Activated CD4-positive, alpha-beta T cell treated with anti-CD3 and anti-CD28 coated beads for 1 hour (primary cell): ENCODE data around the gene PIM1.
"Not testable (repeated sequence)": the region's sequence is repeated elsewhere in the genome, so short reads cannot be mapped to it uniquely, and the experiment has no call there.

Experiments
- DNase-seq: peaks from one replicate; pipeline ENCODE4 v3.0.0-alpha.2; 2020

Gene PIM1

GRCh38 chr6:37194886-37195285 is 24.9 kb downstream of the PIM1 start:
- not testable (repeated sequence) for DNase-seq

- DNase-seq = not testable (repeated sequence)
Observed at GRCh38 chr6:37196451-37196850, 26.5 kb downstream of the PIM1 start.

GRCh38 chr6:37200085-37200484 is 30.1 kb downstream of the PIM1 start:
- no peak for DNase-seq

GRCh38 chr6:37201726-37202125 is 31.8 kb downstream of the PIM1 start:
- no peak for DNase-seq

GRCh38 chr6:37202788-37203491 is 33.0 kb downstream of the PIM1 start:
- no peak for DNase-seq

- DNase-seq = no peak
Observed at GRCh38 chr6:37204014-37204751, 34.2 kb downstream of the PIM1 start.

- DNase-seq = no peak
Observed at GRCh38 chr6:37205175-37205996, 35.4 kb downstream of the PIM1 start.

- DNase-seq = no peak
Observed at GRCh38 chr6:37205997-37206340, 36.0 kb downstream of the PIM1 start.

- no peak for DNase-seq
Observed at GRCh38 chr6:37206622-37207021, 36.7 kb downstream of the PIM1 start.

GRCh38 chr6:37207903-37208456 is 38.0 kb downstream of the PIM1 start:
- peak; percentile 80 for DNase-seq

GRCh38 chr6:37208793-37209192 is 38.8 kb downstream of the PIM1 start:
- DNase-seq = no peak

GRCh38 chr6:37209461-37210205 is 39.7 kb downstream of the PIM1 start:
- DNase-seq = no peak

GRCh38 chr6:37210313-37210968 is 40.5 kb downstream of the PIM1 start:
- peak; percentile 56 for DNase-seq

- no peak for DNase-seq
Observed at GRCh38 chr6:37212268-37212667, 42.3 kb downstream of the PIM1 start.

GRCh38 chr6:37218061-37218460 is 48.1 kb downstream of the PIM1 start:
- no peak for DNase-seq

- no peak for DNase-seq
Observed at GRCh38 chr6:37218511-37218910, 48.6 kb downstream of the PIM1 start.

GRCh38 chr6:37221585-37222124 is 51.7 kb downstream of the PIM1 start:
- no peak for DNase-seq

- DNase-seq = peak; percentile 44
Observed at GRCh38 chr6:37222125-37222967, 52.4 kb downstream of the PIM1 start.

GRCh38 chr6:37222992-37223391 is 53.0 kb downstream of the PIM1 start:
- DNase-seq = no peak
